ENCODE results near the gene C16orf87. TPM values are rescaled to one million over a fixed set of nuclear protein-coding genes. Genes with fewer than 3 reads are reported as not detected.
A peak's percentile ranks its signal among the peaks of the same experiment; 100 is the strongest.

C16orf87 gene
- total RNA-seq, 2 donors from 2014 or later = 3.1 to 11.5 TPM

DNA sequence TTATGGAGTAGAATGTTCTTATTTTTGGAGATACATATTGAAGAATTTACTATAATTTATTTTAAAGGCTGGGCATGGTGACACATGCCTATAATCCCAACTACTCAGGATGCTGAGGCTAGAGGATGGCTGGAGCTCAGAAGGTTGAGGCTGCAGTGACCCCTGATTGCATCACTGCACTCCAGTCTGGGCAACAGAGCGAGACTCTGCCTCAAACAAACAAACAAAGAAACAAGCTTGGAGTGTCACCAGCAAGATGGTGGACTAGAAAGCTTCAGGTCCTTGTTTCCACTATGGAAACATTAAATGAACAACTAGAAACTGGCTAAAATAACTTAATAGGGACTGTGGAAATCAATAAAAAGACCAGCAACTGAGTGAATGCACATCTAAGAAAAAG, 35.3 kb upstream of the C16orf87 start:
- peaks cover 19% of the 10 kb centered on the region for H3K4me1 ChIP-seq
- 76 to 93% methylated on average over 1 of the region's 1 CpG for WGBS, 2 donors
- no peak for ATAC-seq
- intact Hi-C loops (cut with DNase I) = no loop called here
- TF ChIP-seq, protein P1, sequence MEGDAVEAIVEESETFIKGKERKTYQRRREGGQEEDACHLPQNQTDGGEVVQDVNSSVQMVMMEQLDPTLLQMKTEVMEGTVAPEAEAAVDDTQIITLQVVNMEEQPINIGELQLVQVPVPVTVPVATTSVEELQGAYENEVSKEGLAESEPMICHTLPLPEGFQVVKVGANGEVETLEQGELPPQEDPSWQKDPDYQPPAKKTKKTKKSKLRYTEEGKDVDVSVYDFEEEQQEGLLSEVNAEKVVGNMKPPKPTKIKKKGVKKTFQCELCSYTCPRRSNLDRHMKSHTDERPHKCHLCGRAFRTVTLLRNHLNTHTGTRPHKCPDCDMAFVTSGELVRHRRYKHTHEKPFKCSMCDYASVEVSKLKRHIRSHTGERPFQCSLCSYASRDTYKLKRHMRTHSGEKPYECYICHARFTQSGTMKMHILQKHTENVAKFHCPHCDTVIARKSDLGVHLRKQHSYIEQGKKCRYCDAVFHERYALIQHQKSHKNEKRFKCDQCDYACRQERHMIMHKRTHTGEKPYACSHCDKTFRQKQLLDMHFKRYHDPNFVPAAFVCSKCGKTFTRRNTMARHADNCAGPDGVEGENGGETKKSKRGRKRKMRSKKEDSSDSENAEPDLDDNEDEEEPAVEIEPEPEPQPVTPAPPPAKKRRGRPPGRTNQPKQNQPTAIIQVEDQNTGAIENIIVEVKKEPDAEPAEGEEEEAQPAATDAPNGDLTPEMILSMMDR (IDR thresholded peaks at IDR 0.05) = no peak
- no peak for TF ChIP-seq POLR2A (IDR thresholded peaks at IDR 0.05)
- H3K9me3 ChIP-seq = no peaks in the 10 kb centered on the region
- no peak overlapping the region for H3K27ac ChIP-seq
- no peak for DNase-seq
- no peaks in the 10 kb centered on the region for H3K27me3 ChIP-seq
- H3K4me3 ChIP-seq = no peak overlapping the region
- H3K36me3 ChIP-seq (replicated peaks in 1 of 2; ENCODE audit: insufficient read depth in 1 of 2, low read depth in 2 of 2) = no peaks in the 10 kb centered on the region

DNA sequence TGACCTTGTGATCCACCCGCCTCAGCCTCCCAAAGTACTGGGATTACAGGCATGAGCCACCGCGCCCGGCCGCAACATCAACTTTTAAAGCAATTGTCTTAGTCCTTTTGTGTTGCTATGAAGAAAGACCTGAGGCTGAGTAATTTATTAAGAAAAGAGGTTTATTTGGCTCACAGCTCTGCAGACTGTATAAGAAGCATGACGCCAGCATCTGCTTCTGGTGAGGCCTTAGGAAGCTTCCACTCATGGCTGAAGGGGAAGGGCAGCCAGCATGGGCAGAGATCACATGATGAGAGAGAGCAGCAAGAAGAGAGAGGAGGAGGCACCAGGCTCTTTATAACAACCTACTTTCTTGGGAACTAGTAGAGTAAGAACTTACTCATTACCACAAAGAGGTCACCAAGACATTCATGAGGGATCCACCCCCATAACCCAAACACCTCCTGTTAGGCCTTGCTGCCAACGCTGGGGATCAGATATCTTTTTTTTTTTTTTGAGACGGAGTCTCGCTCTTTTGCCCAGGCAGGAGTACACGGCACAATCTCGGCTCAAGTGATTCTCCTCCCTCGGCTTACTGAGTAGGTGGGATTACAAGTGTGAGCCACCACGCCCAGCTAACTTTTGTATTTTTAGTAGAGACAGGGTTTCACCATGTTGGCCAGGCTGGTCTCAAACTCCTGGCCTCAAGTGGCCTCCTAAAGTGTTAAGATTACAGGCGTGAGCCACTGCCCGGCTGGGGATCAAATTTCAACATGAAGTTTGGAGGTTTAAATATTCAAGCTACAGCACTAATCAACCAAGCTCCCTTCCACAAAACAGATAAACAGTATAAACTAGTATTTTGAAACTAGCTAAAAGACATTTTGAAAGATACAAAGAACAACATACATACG, 31.8 kb upstream of the C16orf87 start:
- Histone ChIP-seq H3K9me3 (no peaks in the 10 kb centered on the region), H3K27me3 (no peaks in the 10 kb centered on the region), H3K4me3 (no peak overlapping the region), H3K36me3 (replicated peaks in 1 of 2; ENCODE audit: insufficient read depth in 1 of 2, low read depth in 2 of 2) (no peaks in the 10 kb centered on the region), H3K4me1 (peaks cover 20% of the 10 kb centered on the region), H3K27ac (no peak overlapping the region)
- intact Hi-C loops (cut with DNase I) = no loop called here
- TF ChIP-seq POLR2A (IDR thresholded peaks at IDR 0.05) = no peak
- TF ChIP-seq, protein P1 (IDR thresholded peaks at IDR 0.05) = no peak
- peak; percentile 45 for ATAC-seq
- no peak for DNase-seq
- WGBS, 2 donors = 67 to 73% methylated on average over 11 to 16 of the region's 16 CpGs

DNA sequence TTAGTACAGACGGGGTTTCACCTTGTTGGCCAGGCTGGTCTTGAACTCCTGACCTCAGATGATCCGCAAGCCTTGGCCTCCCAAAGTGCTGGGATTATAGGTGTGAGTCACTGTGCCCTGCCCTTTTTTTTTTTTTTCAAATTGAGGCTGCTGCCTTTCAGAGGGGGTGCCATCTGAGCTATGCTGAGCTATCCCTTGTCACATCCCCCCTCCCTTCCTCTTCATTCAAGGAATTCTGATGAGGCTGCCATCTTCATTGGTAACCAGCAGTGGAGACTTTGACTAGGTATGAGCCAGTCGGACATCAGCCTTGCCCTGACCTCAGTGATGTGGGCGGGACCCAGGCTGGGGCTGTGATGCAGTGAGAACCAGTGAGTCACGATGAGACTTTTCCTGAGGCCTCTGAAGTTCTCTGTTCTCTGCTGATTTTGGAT, 28.8 kb upstream of the C16orf87 start:
- ATAC-seq (no peak), DNase-seq (no peak)
- Histone ChIP-seq H3K9me3 (no peaks in the 10 kb centered on the region), H3K27ac (no peak overlapping the region), H3K4me1 (peaks cover 36% of the 10 kb centered on the region), H3K36me3 (replicated peaks in 1 of 2; ENCODE audit: insufficient read depth in 1 of 2, low read depth in 2 of 2) (no peaks in the 10 kb centered on the region), H3K4me3 (no peak overlapping the region), H3K27me3 (no peaks in the 10 kb centered on the region)
- intact Hi-C loops (cut with DNase I) = loop anchor here (5.0 kb wide), 1 partner anchor 48 kb away; no protein-coding TSS in a partner anchor
- 84 to 88% methylated on average over 3 to 5 of the region's 5 CpGs for WGBS, 2 donors
- no peak for TF ChIP-seq POLR2A (IDR thresholded peaks at IDR 0.05)
- TF ChIP-seq, protein P1 (IDR thresholded peaks at IDR 0.05) = no peak

DNA sequence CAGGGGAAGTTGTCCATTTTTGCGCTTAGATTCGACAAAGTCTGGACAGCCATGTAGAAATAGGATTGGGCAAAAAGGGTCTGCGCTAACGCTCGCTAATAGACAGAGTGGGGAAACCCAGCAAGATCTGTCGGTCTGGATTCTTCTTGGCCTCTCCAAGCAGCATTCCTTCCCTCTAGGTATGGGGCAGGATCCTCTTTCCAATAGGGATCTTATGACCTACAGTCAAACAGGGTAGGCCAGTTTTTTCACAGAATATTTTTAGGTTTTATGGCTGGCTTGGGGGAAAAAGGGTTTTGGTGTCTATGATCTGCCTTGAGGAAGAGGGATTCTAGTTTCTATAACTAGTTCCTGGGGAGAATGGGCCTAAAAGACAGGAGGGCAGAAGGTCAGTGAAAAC, 27.2 kb upstream of the C16orf87 start:
- Histone ChIP-seq H3K27ac (no peak overlapping the region), H3K27me3 (no peaks in the 10 kb centered on the region), H3K36me3 (replicated peaks in 1 of 2; ENCODE audit: insufficient read depth in 1 of 2, low read depth in 2 of 2) (no peaks in the 10 kb centered on the region), H3K4me1 (peaks cover 28% of the 10 kb centered on the region), H3K4me3 (no peak overlapping the region), H3K9me3 (no peaks in the 10 kb centered on the region)
- WGBS, 2 donors = 92 to 93% methylated on average over 6 of the region's 6 CpGs
- intact Hi-C loops (cut with DNase I) = loop anchor here (5.0 kb wide), 1 partner anchor 49 kb away; no protein-coding TSS in a partner anchor
- ATAC-seq (no peak), DNase-seq (no peak)
- no peak for TF ChIP-seq POLR2A (IDR thresholded peaks at IDR 0.05)
- TF ChIP-seq, protein P1 (IDR thresholded peaks at IDR 0.05) = no peak

Data from body of pancreas (tissue), 4 donors.